Endothelial cell of umbilical vein (primary cell): Measurements from ENCODE around the gene NRCAM. TPM values are rescaled to one million over a fixed set of nuclear protein-coding genes. Genes with fewer than 3 reads are reported as not detected.
A peak's percentile ranks its signal among the peaks of the same experiment; 100 is the strongest.

Experiments
- BruUV-seq: library from RNA; stranded (reverse); fragments of 400-500 nt; replicated peaks from 2 replicates; lab custom pipeline; 2021; lab: Mats Ljungman, UMichigan
- CTCF ChIA-PET: fragments of 300-600, 350-600 bp; sonication (Branson Sonifier 250); formaldehyde crosslinking; loops from one replicate; lab custom pipeline; 2021; ENCODE audit warnings: antibody characterized with exemption, inconsistent platforms; lab: Charles Lee
- POLR2A ChIA-PET: fragments of 300-600, 350-600 bp; sonication (Branson Sonifier 250); formaldehyde crosslinking; loops from one replicate; lab custom pipeline; 2021; ENCODE audit warnings: antibody characterized with exemption, inconsistent platforms; lab: Charles Lee
- DNase-seq: peaks from one replicate; pipeline ENCODE4 v3.0.0-alpha.2; 2011; ENCODE audit warnings: low read depth, low spot score
- FAIRE-seq: peaks from 2 replicates; lab custom pipeline; 2011; peaks lifted over from hg19 to GRCh38; lab: Jason Lieb, UNC
- H2AFZ ChIP-seq: 2 replicates; pipeline ENCODE4 v1.6.0; 2012; ENCODE audit warnings: low read depth, low read length, control low read depth, inconsistent platforms
- H3K27ac ChIP-seq: 2 replicates; pipeline ENCODE4 v1.5.1; 2011; ENCODE audit warnings: low read depth, mild to moderate bottlenecking, control low read depth, low read length, moderate library complexity; ENCODE audit not compliant: insufficient read depth
- H3K27me3 ChIP-seq, 2 experiments: 2 replicates each; pipeline versions ENCODE4 v1.6.0 to v1.6.1; 2011; ENCODE audit warnings: low read length in 2 of 2, mixed read lengths in 1 of 2; ENCODE audit not compliant: control insufficient read depth in 2 of 2, insufficient read depth in 2 of 2
- H3K36me3 ChIP-seq, 2 experiments: 2 replicates in 1 of 2; 3 replicates in 1 of 2; pipeline ENCODE4 v1.5.1; 2011; ENCODE audit warnings: low read length in 2 of 2, mild to moderate bottlenecking in 1 of 2, moderate library complexity in 1 of 2; ENCODE audit not compliant: control insufficient read depth in 2 of 2, insufficient read depth in 2 of 2; ENCODE audit errors: extremely low read depth in 1 of 2
- H3K4me1 ChIP-seq: 3 replicates; pipeline ENCODE4 v1.5.1; 2011; ENCODE audit warnings: mild to moderate bottlenecking, low read length; ENCODE audit not compliant: control insufficient read depth, insufficient read depth; ENCODE audit errors: extremely low read depth
- H3K4me2 ChIP-seq: 2 replicates; pipeline ENCODE4 v1.6.1; 2011; ENCODE audit warnings: low read length, control low read depth, mixed read lengths; ENCODE audit not compliant: insufficient read depth
- H3K4me3 ChIP-seq, 3 experiments: fragments of 200-600 bp in 1 of 3; sonication (generic), shearing (Covaris generic) in 1 of 3; replicated peaks in 1 of 3; 2 replicates each; pipeline ENCODE4 v1.5.1; 2011 to 2016; ENCODE audit warnings: control low read depth in 3 of 3, low read length in 3 of 3, mild to moderate bottlenecking in 2 of 3, inconsistent platforms in 1 of 3, low read depth in 1 of 3, moderate library complexity in 1 of 3; ENCODE audit not compliant: insufficient read depth in 1 of 3
- H3K79me2 ChIP-seq: 2 replicates; pipeline ENCODE4 v1.6.0; 2012; ENCODE audit warnings: low read length, inconsistent platforms; ENCODE audit not compliant: control insufficient read depth, insufficient read depth
- H3K9ac ChIP-seq: replicated peaks from 2 replicates; pipeline ENCODE3; 2011; ENCODE audit warnings: low read length, control low read depth; ENCODE audit not compliant: insufficient read depth; ENCODE audit errors: extremely low read depth
- H3K9me1 ChIP-seq: replicated peaks from 3 replicates; pipeline ENCODE4 v1.6.0; 2011; ENCODE audit warnings: mild to moderate bottlenecking, low read length; ENCODE audit not compliant: control insufficient read depth, insufficient read depth; ENCODE audit errors: extremely low read depth
- H3K9me3 ChIP-seq: replicated peaks from 2 replicates; pipeline ENCODE4 v1.5.1; 2012; ENCODE audit warnings: low read length, inconsistent platforms; ENCODE audit not compliant: control insufficient read depth, insufficient read depth
- H4K20me1 ChIP-seq: replicated peaks from 2 replicates; pipeline ENCODE3; 2011; ENCODE audit warnings: mild to moderate bottlenecking, low read length; ENCODE audit not compliant: control insufficient read depth, insufficient read depth; ENCODE audit errors: extremely low read depth
- CTCF ChIP-seq, 2 donors: IDR thresholded peaks; 1 replicate in 1 of 2; 2 replicates in 1 of 2; pipeline ENCODE4 v1.5.1; 2011; ENCODE audit warnings: low read length in 2 of 2, mild to moderate bottlenecking in 2 of 2, moderate library complexity in 2 of 2, control low read depth in 1 of 2, inconsistent platforms in 1 of 2, low read depth in 1 of 2; ENCODE audit not compliant: insufficient read depth in 1 of 2; ENCODE audit errors: extremely low read depth in 1 of 2
- EZH2 ChIP-seq: IDR thresholded peaks from 2 replicates; pipeline ENCODE4 v1.6.1; 2012; ENCODE audit warnings: borderline replicate concordance, low read depth, mild to moderate bottlenecking, moderate library complexity, low read length, inconsistent platforms; ENCODE audit not compliant: severe bottlenecking
- FOS ChIP-seq: IDR thresholded peaks from 2 replicates; pipeline ENCODE4 v1.6.1; 2011; ENCODE audit warnings: mild to moderate bottlenecking, low read length, moderate library complexity, borderline replicate concordance; ENCODE audit not compliant: insufficient read depth
- GATA2 ChIP-seq: IDR thresholded peaks from 2 replicates; pipeline ENCODE4 v1.7.0; 2011; ENCODE audit warnings: low read depth, mild to moderate bottlenecking, moderate library complexity, mixed read lengths, low read length; ENCODE audit not compliant: insufficient read length, insufficient read depth
- JUN ChIP-seq: IDR thresholded peaks from 2 replicates; pipeline ENCODE4 v1.6.1; 2011; ENCODE audit warnings: borderline replicate concordance, low read depth; ENCODE audit not compliant: insufficient read length, insufficient read depth
- MAX ChIP-seq: IDR thresholded peaks from 2 replicates; pipeline ENCODE4 v1.6.1; 2011; ENCODE audit not compliant: insufficient read depth, insufficient read length
- MYC ChIP-seq: IDR thresholded peaks from one replicate; pipeline ENCODE4 v1.6.1; 2011; ENCODE audit warnings: mild to moderate bottlenecking, low read depth, low read length
- POLR2A ChIP-seq: IDR thresholded peaks from 2 replicates; pipeline ENCODE4 v1.6.1; 2012; ENCODE audit warnings: low read depth, mild to moderate bottlenecking, control low read depth, low read length
- POLR2AphosphoS5 ChIP-seq: IDR thresholded peaks from 2 replicates; pipeline ENCODE4 v1.6.1; 2012; ENCODE audit warnings: low read depth, mild to moderate bottlenecking, control low read depth, low read length, moderate library complexity; ENCODE audit not compliant: insufficient read depth
- dilution Hi-C: fragments of 300-500 bp; cut with MboI; formaldehyde crosslinking; loops from one replicate; pipeline ENCODE4 v1.15.0; 2019; ENCODE audit warnings: low sequenced_read_pairs; ENCODE audit not compliant: extremely low pct_ligation_motif_present
- intact Hi-C: fragments of 100-400 bp; cut with micrococcal nuclease; formaldehyde crosslinking; loops from one replicate; pipeline ENCODE4 v1.10.0; 2022
- polyA plus RNA-seq, 4 experiments: library from polyadenylated mRNA; depleted of rRNA in 3 of 4; stranded (reverse) in 3 of 4; unstranded in 1 of 4; fragments of >200 nt; gene quantifications; 2 replicates each; pipeline versions ENCODE4 v1.2.1 to v1.2.3, GENCODE V29; 2011 to 2012; ENCODE audit warnings: missing spikeins in 1 of 4
- total RNA-seq: library from RNA; stranded (reverse); gene quantifications from 2 replicates; pipeline ENCODE4 v1.2.3, GENCODE V29; 2021

Gene NRCAM
- total and polyA plus RNA-seq, 2 donors (not counting 3 experiments of a cell fraction or from before 2014, with no cell fraction given), result 26.0 to 47.6 TPM

DNA sequence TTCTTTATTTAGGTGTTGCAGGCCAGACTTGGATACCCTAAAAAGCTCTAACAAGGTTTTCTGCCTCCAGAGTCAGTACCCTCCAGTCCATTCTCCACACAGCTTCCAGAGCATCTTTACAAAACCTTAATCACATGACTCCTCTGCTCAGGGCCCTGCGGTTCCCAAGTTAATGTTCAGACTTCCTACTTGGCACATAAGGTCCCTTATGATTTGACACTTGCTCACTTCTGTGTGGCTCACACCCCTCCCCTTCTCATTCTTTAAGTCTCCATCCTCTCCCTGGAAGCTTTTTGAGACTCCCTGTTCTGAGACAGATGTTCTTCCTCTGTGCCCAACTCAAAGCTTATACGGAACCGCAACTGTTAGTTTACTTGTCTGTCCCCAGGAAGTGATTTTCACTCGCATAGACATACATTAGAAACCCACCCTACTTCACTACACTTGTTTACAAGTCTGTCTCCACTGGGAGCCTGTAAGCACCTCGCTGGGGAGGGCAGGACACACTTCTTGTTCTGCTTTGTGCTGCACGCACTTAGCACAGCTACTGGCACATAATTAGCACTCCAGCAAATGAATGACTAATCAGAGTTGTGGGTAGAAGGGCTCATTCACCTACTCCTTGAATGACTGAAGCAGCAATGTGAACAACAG is 171.8 kb downstream of the NRCAM start:
- H3K36me3 ChIP-seq, result no peaks in the 10 kb centered on the region
- peak overlapping the region; percentile 30 for H3K27ac ChIP-seq
- ChIA-PET CTCF (interaction anchor here (1.2 kb wide), 2 partner anchors 14 to 17 kb away, joined by 3 to 4 read pairs; no protein-coding TSS in a partner anchor), POLR2A (no interaction called here)
- no peaks in the 10 kb centered on the region for H3K9me3 ChIP-seq
- DNase-seq (no peak), FAIRE-seq (no peak)
- no peak overlapping the region for H3K9ac ChIP-seq
- TF ChIP-seq MYC (no peak), POLR2AphosphoS5 (no peak), JUN (no peak), EZH2 (no peak), MAX (no peak), GATA2 (no peak), POLR2A (no peak), FOS (no peak), CTCF (IDR thresholded peaks at IDR 0.05; ENCODE audit: extremely low read depth in 1 of 2, insufficient read depth in 1 of 2, low read depth in 1 of 2, low read length in 2 of 2) (no peak)
- H3K4me3 ChIP-seq, result no peak overlapping the region
- H3K4me1 ChIP-seq, result peaks cover 54% of the 10 kb centered on the region
- intact Hi-C loops, result no loop called here
- H4K20me1 ChIP-seq, result no peaks in the 10 kb centered on the region
- no TSS peak for BruUV-seq
- H2AFZ ChIP-seq, result no peak overlapping the region
- no peaks in the 10 kb centered on the region for H3K27me3 ChIP-seq
- H3K4me2 ChIP-seq, result peak overlapping the region; percentile 30
- dilution Hi-C loops, result no loop called here
- H3K79me2 ChIP-seq, result peaks cover 37% of the 10 kb centered on the region
- H3K9me1 ChIP-seq, result no peaks in the 10 kb centered on the region
